GM23338 (cell line): ENCODE data around the gene RCL1. TPM values are rescaled to one million over a fixed set of nuclear protein-coding genes. Genes with fewer than 3 reads are reported as not detected.

Experiments
- ATAC-seq: fragments of 200-7000 bp; cut with Tn5 transposase; 3 replicates; pipeline ENCODE4 v1.9.1; 2020
- DNase-seq: peaks from one replicate; pipeline ENCODE4 v3.0.0-alpha.2; 2015; ENCODE audit warnings: low spot score
- H2AFZ ChIP-seq: fragments of 200-600 bp; sonication (generic); 2 replicates; pipeline ENCODE4 v1.8.0; 2016; ENCODE audit warnings: antibody characterized with exemption, mild to moderate bottlenecking, moderate library complexity
- H3F3A ChIP-seq: fragments of 200-600 bp; sonication (generic); replicated peaks from 2 replicates; pipeline ENCODE4 v1.8.0; 2017; ENCODE audit warnings: antibody characterized with exemption, mixed run types, low read depth
- H3K27ac ChIP-seq: fragments of 200-600 bp; sonication (generic); 2 replicates; pipeline ENCODE4 v1.6.1; 2016; ENCODE audit warnings: low read depth
- H3K27me3 ChIP-seq: fragments of 200-600 bp; sonication (generic); 2 replicates; pipeline ENCODE4 v1.8.0; 2016; ENCODE audit warnings: mild to moderate bottlenecking, mixed run types, moderate library complexity; ENCODE audit not compliant: insufficient read depth
- H3K36me3 ChIP-seq: fragments of 200-600 bp; sonication (generic); 2 replicates; pipeline ENCODE4 v1.8.0; 2016; ENCODE audit warnings: mild to moderate bottlenecking; ENCODE audit not compliant: insufficient read depth
- H3K4me1 ChIP-seq: fragments of 200-600 bp; sonication (generic); 2 replicates; pipeline ENCODE4 v1.8.0; 2016; ENCODE audit warnings: mild to moderate bottlenecking, moderate library complexity; ENCODE audit not compliant: insufficient read depth
- H3K4me2 ChIP-seq: fragments of 200-600 bp; sonication (generic); 2 replicates; pipeline ENCODE4 v1.7.1; 2017; ENCODE audit warnings: mixed run types
- H3K4me3 ChIP-seq: fragments of 200-600 bp; sonication (generic); 2 replicates; pipeline ENCODE4 v1.6.1; 2016; ENCODE audit warnings: mixed run types
- H3K79me2 ChIP-seq: fragments of 200-600 bp; sonication (generic); replicated peaks from 2 replicates; pipeline ENCODE4 v1.8.0; 2017; ENCODE audit warnings: mild to moderate bottlenecking; ENCODE audit not compliant: insufficient read depth
- H3K9me2 ChIP-seq: fragments of 200-600 bp; sonication (generic); 2 replicates; pipeline ENCODE4 v1.8.0; 2017; ENCODE audit not compliant: insufficient read depth
- H4K20me1 ChIP-seq: fragments of 200-600 bp; sonication (generic); replicated peaks from 2 replicates; pipeline ENCODE4 v1.8.0; 2017; ENCODE audit warnings: mild to moderate bottlenecking; ENCODE audit not compliant: insufficient read depth
- H3K27ac Mint-ChIP-seq: 2 replicates; pipeline ENCODE4 v1.8.0; 2020; ENCODE audit warnings: inconsistent platforms, mild to moderate bottlenecking, moderate library complexity, mixed read lengths
- H3K27me3 Mint-ChIP-seq: 3 replicates; pipeline ENCODE4 v1.8.0; 2022; ENCODE audit warnings: low read depth, mild to moderate bottlenecking, moderate library complexity, mixed read lengths, inconsistent platforms; ENCODE audit not compliant: insufficient read depth, poor library complexity
- H3K36me3 Mint-ChIP-seq: 3 replicates; pipeline ENCODE4 v1.8.0; 2021; ENCODE audit warnings: low read depth, mild to moderate bottlenecking, inconsistent platforms, moderate library complexity, mixed read lengths
- H3K4me1 Mint-ChIP-seq: 3 replicates; pipeline ENCODE4 v1.8.0; 2020; ENCODE audit warnings: mild to moderate bottlenecking, inconsistent platforms, mixed read lengths
- H3K4me3 Mint-ChIP-seq: 3 replicates; pipeline ENCODE4 v1.8.0; 2021; ENCODE audit warnings: moderate library complexity, mild to moderate bottlenecking, inconsistent platforms, mixed read lengths
- H3K9me3 Mint-ChIP-seq: 3 replicates; pipeline ENCODE4 v1.8.0; 2020; ENCODE audit warnings: moderate library complexity, mild to moderate bottlenecking, inconsistent platforms, mixed read lengths
- CREB1 ChIP-seq: fragments of 250-450 bp; sonication (Bioruptor Pico); IDR thresholded peaks from 2 replicates; pipeline ENCODE4 v1.5.0; 2020; ENCODE audit warnings: low read depth, mild to moderate bottlenecking, moderate library complexity
- CTCF ChIP-seq, 2 experiments: fragments of 200-600 bp in 1 of 2; sonication (generic) in 1 of 2; conservative IDR thresholded peaks; 2 replicates each; pipeline versions ENCODE4 v1.5.1 to v1.6.1; 2016 to 2017; ENCODE audit warnings: antibody characterized with exemption in 2 of 2, low read depth in 2 of 2, mild to moderate bottlenecking in 2 of 2, moderate library complexity in 1 of 2
- ETS1 ChIP-seq: IDR thresholded peaks from 2 replicates; pipeline ENCODE4 v1.6.1; 2016; ENCODE audit warnings: antibody characterized with exemption
- EZH2 ChIP-seq: fragments of 200-600 bp; sonication (generic); IDR thresholded peaks from one replicate; pipeline ENCODE4 v1.8.0; 2017; ENCODE audit warnings: antibody characterized with exemption, mild to moderate bottlenecking, low read depth; ENCODE audit not compliant: unreplicated experiment
- EZH2phosphoT487 ChIP-seq: fragments of 200-600 bp; sonication (generic); IDR thresholded peaks from one replicate; pipeline ENCODE4 v1.8.1; 2018; ENCODE audit warnings: antibody characterized with exemption; ENCODE audit not compliant: unreplicated experiment
- JUNB ChIP-seq: IDR thresholded peaks from one replicate; pipeline ENCODE4 v1.6.1; 2016; ENCODE audit warnings: antibody characterized with exemption; ENCODE audit not compliant: unreplicated experiment
- NANOG ChIP-seq: IDR thresholded peaks from 2 replicates; pipeline ENCODE4 v1.6.1; 2016; ENCODE audit warnings: antibody characterized with exemption, borderline replicate concordance
- POLR2AphosphoS5 ChIP-seq: IDR thresholded peaks from 2 replicates; pipeline ENCODE4 v1.6.1; 2016; ENCODE audit warnings: antibody characterized with exemption, low read depth
- REST ChIP-seq: IDR thresholded peaks from one replicate; pipeline ENCODE4 v1.6.1; 2018; ENCODE audit warnings: antibody characterized with exemption; ENCODE audit not compliant: unreplicated experiment
- STAT1 ChIP-seq: IDR thresholded peaks from one replicate; pipeline ENCODE4 v1.6.1; 2016; ENCODE audit warnings: antibody characterized with exemption; ENCODE audit not compliant: unreplicated experiment
- ZNF114 ChIP-seq: fragments of 250-450 bp; sonication (Bioruptor Pico); IDR thresholded peaks from 2 replicates; pipeline ENCODE4 v1.5.0; 2020; ENCODE audit warnings: mild to moderate bottlenecking, moderate library complexity
- ZNF331 ChIP-seq: fragments of 250-450 bp; sonication (Bioruptor Pico); IDR thresholded peaks from 2 replicates; pipeline ENCODE4 v1.5.0; 2020; ENCODE audit warnings: low read depth, mild to moderate bottlenecking, moderate library complexity
- ZNF462 ChIP-seq: fragments of 250-450 bp; sonication (Bioruptor Pico); IDR thresholded peaks from 2 replicates; pipeline ENCODE4 v1.5.0; 2020; ENCODE audit warnings: mild to moderate bottlenecking, moderate library complexity
- polyA plus RNA-seq: library from polyadenylated mRNA; unstranded; fragments of >200 nt; fragmentation: Nextera tagmentation; extraction: Ambion mirVana; gene quantifications from 2 replicates; pipeline ENCODE4 v1.2.1, GENCODE V29; 2016
- total RNA-seq: library from RNA; depleted of rRNA; stranded (reverse); fragments of >200 nt; shearing (Covaris generic); gene quantifications from 2 replicates; pipeline ENCODE4 v1.2.3, GENCODE V29; 2014

Gene RCL1
- total and polyA plus RNA-seq, 2 experiments from 2014 or later: 19.3 to 41.2 TPM

- no peak for ATAC-seq
- H3K9me2 ChIP-seq: 0 out of 2 replicates have a peak, but pooled peaks cover 4% of the 10 kb centered on the region
- no peaks in the 10 kb centered on the region for H3K27me3 ChIP-seq
- no peak for DNase-seq
- no peak overlapping the region for H2AFZ ChIP-seq
- H3K79me2 ChIP-seq: peaks cover 10% of the 10 kb centered on the region; the same call in 1 of the 2 replicates
- TF ChIP-seq EZH2phosphoT487 (no peak), ZNF331 (CRISPR knock-in tag) (no peak), JUNB (no peak), CTCF (conservative IDR thresholded peaks at IDR 0.05; ENCODE audit: low read depth in 2 of 2) (no peak), NANOG (no peak), ZNF114 (CRISPR knock-in tag) (no peak), REST (no peak), ZNF462 (CRISPR knock-in tag) (no peak), CREB1 (CRISPR knock-in tag) (no peak), EZH2 (no peak), ETS1 (no peak), STAT1 (no peak), POLR2AphosphoS5 (no peak)
- no peaks in the 10 kb centered on the region for H3K27me3 Mint-ChIP-seq
- no peak overlapping the region for H3K4me2 ChIP-seq
- H3F3A ChIP-seq: no peaks in the 10 kb centered on the region
- no peaks in the 10 kb centered on the region for H3K9me3 Mint-ChIP-seq
- H3K4me3 ChIP-seq: no peak overlapping the region
- H3K4me3 Mint-ChIP-seq: no peak overlapping the region
- H3K4me1 Mint-ChIP-seq: peaks cover 9% of the 10 kb centered on the region; the same call in 2 of the 3 replicates
- no peaks in the 10 kb centered on the region for H3K4me1 ChIP-seq
- H4K20me1 ChIP-seq: peaks cover under 1% of the 10 kb centered on the region; the same call in 1 of the 2 replicates
- no peak overlapping the region for H3K27ac ChIP-seq
- peaks cover 20% of the 10 kb centered on the region; the same call in 1 of the 2 replicates for H3K36me3 ChIP-seq
- no peak overlapping the region for H3K27ac Mint-ChIP-seq
- peaks cover 43% of the 10 kb centered on the region for H3K36me3 Mint-ChIP-seq
These were observed 67.6 kb downstream of the RCL1 start for GRCh38 chr9:4860383-4860782.
